GM21786 (cell line): ENCODE data around the gene NDUFB1.

Experiments used
- ATAC-seq: cut with Tn5 transposase; IDR thresholded peaks from one replicate; pipeline ENCODE4 v1.9.1; 2021; ENCODE audit not compliant: unreplicated experiment

NDUFB1 gene

DNA sequence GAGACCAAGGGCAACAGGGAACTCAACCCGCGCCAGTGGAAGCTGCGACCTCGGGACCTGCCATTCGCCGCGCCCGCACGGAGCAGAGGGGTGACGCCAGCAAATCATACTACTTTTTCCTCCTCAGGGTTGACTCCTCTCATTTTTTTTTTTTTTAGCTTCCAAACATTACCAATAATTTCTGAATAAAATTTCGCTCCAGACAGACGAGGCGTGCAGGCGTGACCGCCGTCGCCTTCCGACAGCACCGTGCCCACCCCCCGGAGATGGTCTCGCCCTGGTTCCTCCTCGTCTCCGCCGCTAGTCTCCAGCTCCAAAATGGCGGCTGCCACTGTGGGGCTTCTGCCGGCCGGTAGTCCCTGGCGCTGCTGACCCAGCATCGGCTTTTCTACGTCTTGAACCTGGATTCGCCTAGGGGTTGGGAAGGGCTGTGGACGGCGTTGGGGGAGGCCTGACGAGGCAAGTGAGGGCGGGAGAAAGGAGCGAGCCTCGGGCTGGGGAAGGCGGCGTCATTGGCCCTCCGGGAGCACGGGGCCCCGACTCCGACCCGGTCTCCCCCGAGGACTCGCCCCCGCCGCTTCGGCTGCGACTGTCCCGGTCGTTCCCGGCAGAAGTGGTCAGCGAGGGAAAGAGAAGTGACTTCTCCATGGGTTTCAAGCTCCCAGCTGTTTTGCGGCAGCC lies at the start of gene NDUFB1, which contains the start of gene CPSF2:
NDUFB1 (minus strand) TSS at position 37 of the 681 bp plus-strand sequence. CDS start 4,069 bp downstream, outside the sequence.
CPSF2 (plus strand) TSS at position 300 of the 681 bp plus-strand sequence. CDS start 9,016 bp downstream, outside the sequence.
- ATAC-seq: peak; percentile 87

DNA sequence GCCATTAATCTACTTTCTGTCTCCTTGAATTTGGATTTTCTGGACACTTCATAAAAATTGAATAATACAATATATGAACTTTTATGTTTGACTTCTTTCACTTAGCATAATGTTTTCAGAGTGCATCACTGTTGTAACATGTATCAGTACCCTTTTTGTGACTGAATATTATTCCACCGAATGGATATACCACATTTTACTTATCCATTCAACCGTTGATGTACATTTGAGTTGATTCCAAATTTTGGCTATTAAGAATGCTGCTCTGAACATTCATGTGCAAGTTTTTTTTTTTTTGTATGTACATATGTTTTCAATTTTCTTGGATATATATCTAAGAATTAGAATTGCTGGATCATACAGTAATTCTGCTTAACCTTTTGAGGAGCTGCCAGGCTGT lies 43.5 kb upstream of the NDUFB1 start:
- no peak for ATAC-seq

DNA sequence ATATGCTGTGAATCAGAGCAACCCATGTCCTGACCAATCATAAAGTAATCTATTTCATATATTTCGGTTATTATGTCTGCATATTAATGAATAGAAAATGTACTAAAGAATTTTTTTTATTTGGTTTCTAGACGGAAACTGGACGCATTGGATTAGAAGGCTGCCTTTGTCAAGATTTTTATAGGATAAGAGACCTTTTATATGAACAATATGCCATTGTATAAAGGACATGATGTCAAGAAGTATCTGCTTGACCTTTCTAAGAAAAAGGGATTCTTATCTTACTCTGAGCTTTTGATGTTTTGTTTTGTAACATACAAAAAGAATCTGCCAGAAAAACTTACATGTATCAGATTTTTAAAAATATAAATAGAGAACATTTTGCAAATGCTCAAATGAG lies 40.0 kb upstream of the NDUFB1 start:
- no peak for ATAC-seq

- no peak for ATAC-seq
Observed at GRCh38 chr14:92160619-92161018, 39.1 kb upstream of the NDUFB1 start.

DNA sequence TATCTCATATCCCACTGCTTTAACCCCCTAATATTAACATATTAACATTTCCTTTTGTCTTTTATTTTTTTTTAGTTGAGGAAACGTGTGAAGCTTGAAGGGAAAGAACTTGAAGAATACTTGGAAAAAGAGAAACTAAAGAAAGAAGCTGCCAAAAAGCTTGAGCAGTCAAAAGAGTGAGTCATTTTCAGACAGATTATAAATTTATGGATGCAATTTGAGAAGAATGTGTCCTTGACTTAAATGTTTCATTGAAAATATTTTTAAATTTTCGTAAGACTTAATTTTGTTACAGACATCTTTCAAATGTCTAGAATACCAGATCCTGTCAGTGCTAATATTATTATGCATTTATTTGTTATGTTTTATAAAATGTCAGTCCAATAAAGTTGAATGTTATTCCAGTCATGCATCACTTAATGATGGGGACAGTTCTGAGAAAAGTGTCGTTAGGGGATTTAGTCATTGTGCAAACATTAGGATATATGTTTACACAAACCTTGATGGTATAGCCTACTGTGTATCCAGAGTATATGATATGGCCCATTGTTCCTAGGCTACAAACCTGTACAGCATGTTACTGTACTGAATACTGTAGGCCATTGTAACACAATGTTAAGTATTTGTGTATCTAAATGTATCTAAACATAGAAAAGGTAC lies 32.9 kb upstream of the NDUFB1 start:
- ATAC-seq: no peak

- ATAC-seq: no peak
Observed at GRCh38 chr14:92153581-92153980, 32.1 kb upstream of the NDUFB1 start.

DNA sequence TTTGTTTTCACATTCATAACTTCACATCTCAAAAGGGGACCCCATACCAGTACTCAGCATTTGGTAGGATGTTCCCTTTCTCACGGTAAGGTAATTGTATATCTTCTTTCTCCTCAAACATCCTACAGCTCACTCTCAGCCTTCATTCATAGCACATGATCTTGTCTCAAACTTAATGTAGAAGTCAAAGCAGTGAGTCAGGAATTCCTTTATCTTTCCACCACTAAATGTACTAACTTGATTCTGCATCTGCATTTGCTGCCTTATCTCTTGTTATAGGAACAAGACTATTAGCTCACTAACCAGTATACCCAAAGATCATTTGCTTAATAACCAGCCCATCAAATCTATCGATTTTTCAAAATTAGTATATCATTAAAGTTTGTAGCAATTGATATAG lies 23.2 kb upstream of the NDUFB1 start:
- ATAC-seq: no peak

DNA sequence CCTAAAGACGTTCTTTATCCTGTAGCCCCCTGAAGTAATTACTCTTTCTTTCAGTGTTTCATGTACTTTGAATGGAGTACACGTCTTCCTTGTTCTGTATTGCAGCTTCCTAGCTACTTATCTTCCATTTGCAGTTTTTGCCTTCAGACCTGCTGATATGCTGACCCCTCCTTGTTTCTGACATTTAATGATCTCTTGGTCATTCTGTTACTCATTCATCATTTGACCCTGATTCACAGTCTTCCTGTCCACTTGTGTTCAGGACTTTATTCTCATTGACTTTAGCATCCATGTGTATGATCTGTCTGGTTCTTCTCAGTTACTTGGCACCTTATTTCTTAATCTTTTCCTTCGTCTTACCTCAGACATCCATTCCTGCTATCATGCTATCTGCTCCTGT lies 22.5 kb upstream of the NDUFB1 start:
- ATAC-seq: no peak

- no peak for ATAC-seq
Observed at GRCh38 chr14:92143309-92143708, 21.8 kb upstream of the NDUFB1 start.

DNA sequence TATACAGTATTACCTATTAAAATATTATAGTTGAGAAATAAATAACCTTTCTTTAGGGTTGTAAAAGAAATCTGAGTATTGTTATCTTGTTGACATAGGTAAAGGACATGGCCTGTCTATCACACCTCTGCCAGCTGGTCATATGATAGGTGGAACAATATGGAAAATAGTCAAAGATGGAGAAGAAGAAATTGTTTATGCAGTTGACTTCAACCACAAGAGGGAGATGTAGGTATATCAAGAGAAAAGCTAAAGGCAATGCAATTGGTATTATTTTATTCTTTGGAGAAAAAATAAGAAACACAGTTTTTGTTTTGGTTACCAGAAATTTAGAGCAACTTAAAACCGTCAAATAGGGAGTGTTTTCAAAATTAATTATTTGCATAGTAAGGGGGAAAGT lies 13.8 kb upstream of the NDUFB1 start:
- ATAC-seq: no peak

DNA sequence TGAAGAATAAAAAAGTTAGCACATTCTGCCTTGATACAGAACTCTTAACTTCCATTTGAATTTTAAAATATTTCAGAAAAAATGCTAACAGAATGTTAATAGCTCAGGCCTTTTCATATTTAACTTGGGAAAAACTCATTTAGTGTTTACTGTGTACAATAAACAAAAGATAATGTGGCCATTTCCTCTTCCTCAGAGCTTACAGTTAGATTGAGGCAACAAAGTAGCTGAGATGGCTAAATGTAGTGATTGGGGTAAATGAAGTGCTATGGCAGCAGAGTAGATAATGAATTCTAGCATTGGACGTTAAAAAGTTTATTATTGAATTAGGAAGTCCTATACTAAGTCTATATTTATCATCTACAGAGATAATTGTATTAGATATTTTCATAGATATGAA lies 12.9 kb upstream of the NDUFB1 start:
- ATAC-seq: no peak

DNA sequence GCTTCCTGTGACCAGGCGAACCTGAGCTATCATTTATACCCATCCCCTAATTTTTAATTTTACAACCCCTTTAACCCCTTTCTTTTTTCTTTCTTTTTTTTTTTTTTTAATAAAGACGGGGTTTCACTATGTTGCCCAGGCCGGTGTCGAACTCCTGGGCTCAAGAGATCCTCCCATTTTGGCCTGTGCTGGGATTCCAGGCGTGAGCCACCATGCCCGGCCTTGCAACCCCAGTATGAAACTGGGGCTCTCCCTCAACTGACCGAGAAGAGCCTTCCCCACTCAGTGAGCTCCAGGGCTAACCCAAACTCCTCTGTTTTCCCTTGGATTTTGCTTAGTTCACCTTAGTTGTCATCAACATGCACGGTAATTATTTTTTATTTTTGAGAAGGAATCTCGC lies 1.3 kb upstream of the NDUFB1 start:
- ATAC-seq: no peak

GRCh38 chr14:92122351-92122677 lies 808 bp upstream of the NDUFB1 start:
- ATAC-seq: no peak

GRCh38 chr14:92121207-92121669 lies 268 bp downstream of the NDUFB1 start:
- peak; percentile 8 for ATAC-seq

DNA sequence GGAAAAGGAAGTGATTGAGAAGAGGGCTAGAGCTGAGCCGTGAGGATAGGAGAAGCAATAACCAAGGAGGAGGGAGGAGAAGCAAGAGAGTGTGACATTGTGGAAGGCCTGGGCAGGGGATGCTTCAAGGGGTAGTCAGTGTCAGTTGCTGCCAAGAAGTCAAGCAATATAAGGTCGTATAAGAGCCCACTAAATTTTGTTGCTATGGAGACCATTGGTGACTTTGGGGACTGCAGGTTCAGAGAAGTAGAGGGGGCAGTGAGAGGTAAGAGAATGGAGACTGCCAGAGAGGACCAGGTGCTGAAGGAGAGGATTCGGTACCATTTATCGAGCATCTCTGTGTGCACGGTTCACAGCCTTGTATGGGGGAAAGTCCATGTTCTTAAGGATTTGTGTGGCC lies 12.0 kb downstream of the NDUFB1 start:
- ATAC-seq: no peak

DNA sequence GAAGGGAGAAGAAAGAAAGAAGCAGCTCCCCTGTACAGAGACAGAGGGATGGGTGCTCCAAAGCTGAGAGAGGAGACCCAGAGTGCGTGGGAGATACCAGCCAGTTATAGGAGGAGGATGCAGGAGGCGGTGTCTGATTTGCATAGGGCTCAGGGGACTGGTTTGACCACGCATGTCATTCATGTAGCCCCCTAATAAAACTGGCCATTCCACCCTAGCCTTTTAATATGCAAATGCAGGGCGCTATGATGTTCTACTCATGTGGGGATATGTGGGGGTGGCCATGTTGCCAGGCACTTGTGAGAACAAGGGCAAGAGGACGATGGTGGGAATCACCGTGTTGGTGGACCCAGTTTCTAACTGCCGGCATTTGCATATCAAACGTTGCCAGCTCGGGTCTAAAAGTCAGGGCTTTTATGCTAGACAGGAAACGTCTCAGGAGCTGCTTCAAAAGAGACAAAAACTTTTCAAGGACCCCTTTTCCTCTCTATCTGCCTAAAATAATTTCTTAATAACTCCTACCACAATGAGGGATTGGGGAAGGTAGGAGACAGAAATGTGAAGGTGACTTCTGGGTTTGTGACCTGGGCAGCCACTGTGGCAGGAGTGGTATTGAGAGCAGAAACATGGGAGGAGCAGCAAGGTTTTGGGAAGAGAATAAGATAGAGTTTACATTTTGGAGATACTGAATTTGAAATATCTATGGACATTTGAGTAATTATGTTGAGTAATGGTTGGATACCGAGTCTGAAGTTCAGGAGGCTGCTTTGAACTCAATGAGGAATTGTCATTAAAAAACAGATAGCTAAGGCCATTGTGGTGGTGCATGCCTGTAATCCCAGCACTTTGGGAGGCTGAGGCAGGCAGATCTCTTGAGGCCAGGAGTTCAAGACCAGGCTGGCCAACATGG lies 12.9 kb downstream of the NDUFB1 start:
- ATAC-seq: no peak

- ATAC-seq: peak; percentile 86
Observed at GRCh38 chr14:92106143-92106926, 15.2 kb downstream of the NDUFB1 start, which contains the start of gene ATXN3. ATXN3 (minus strand) TSS chr14:92106582; CDS start chr14:92106552, 30 bp downstream.

- ATAC-seq: peak; percentile 7
Observed at GRCh38 chr14:92105893-92106142, 15.7 kb downstream of the NDUFB1 start.

DNA sequence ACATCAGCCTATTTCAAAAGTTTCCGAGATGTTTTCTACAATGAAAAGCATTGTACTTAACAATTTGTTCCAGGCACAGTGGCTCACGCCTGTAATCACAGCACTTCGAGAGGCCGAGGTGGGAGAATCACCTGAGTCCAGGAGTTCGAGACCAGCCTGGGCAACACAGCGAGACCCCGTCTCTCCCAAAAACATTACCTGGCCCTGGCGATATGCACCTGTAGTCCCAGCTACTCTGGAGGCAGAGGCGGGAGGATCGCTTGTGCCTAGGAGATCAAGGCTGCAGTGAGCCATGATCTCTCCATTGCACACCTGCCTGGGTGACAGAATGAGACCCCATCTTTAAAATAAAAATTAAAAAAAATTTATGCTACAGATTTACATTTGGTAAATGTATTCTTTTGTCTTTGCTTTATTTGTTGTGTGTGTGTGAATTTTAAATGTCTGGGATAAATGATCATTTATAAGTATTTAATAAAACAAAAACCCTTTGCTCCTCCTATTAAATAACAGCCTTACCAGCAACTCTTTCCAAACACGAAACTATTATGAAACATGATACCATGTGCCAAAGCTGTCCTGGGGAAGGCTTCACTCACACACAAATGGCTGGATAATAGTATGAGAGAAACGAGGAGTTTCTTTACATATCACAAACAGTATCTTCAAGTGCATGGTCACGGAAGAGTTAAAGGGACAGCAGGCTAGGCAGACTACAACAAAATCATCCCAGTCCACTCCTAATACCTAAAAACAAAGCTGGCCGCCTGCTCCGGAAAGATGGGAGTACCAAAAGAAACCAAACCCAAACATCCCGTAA lies 16.2 kb downstream of the NDUFB1 start:
- ATAC-seq: no peak

DNA sequence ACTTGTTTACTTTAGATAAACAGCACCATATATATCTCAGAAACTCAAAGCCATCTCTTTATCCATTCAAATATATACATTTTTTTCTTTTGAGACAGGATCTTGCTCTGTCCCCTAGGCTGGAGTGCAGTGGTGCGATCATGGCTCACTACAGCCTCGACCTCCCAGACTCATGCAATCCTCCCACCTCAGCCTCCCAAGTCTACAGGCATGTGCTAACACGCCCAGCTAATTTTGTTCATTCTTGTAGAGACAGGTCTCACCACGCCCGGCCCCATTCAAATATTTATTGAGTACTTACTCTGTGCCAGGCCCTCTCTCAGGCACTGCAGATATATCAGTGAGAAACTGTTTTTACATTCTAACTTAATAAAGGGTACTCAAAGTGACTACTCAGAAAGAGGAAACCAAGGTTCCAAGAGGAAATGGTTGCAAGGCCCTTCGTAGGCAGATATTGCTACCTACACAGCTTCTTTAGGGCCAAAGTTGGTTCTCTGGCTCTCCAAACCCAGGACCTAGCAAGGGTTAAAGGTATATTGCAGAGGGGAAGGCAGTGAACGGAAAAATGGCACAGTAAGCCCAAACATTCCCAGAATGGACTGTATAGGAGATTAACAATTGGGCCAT lies 18.0 kb downstream of the NDUFB1 start:
- no peak for ATAC-seq
